Liver (tissue), 9 donors: ENCODE data around the gene CCDC141. TPM values are rescaled to one million over a fixed set of nuclear protein-coding genes. Genes with fewer than 3 reads are reported as not detected.

Experiments
- DNase-seq: peaks from one replicate; pipeline ENCODE4 v3.0.0-alpha.2; 2017; ENCODE audit warnings: low spot score
- H3K27ac ChIP-seq, 2 donors: one replicate each; pipeline ENCODE4 v1.7.0; 2013; ENCODE audit warnings: inconsistent platforms in 2 of 2, low read length in 2 of 2, control low read depth in 1 of 2, low read depth in 1 of 2, mild to moderate bottlenecking in 1 of 2
- H3K27me3 ChIP-seq, 4 donors: one replicate each; pipeline versions ENCODE4 v1.6.1 to v1.7.0; 2013; ENCODE audit warnings: low read length in 3 of 4, inconsistent platforms in 1 of 4, mild to moderate bottlenecking in 1 of 4, moderate library complexity in 1 of 4; ENCODE audit not compliant: control insufficient read depth in 4 of 4, insufficient read depth in 4 of 4
- H3K36me3 ChIP-seq, 4 donors: one replicate each; pipeline versions ENCODE4 v1.6.1 to v1.7.0; 2013; ENCODE audit warnings: low read length in 3 of 4, mild to moderate bottlenecking in 3 of 4, low read depth in 1 of 4, moderate library complexity in 1 of 4; ENCODE audit not compliant: control insufficient read depth in 4 of 4, insufficient read depth in 3 of 4
- H3K4me1 ChIP-seq, 4 donors: one replicate each; pipeline versions ENCODE4 v1.6.1 to v1.7.0; 2013; ENCODE audit warnings: low read length in 3 of 4, mild to moderate bottlenecking in 3 of 4, moderate library complexity in 1 of 4; ENCODE audit not compliant: control insufficient read depth in 4 of 4, insufficient read depth in 4 of 4
- H3K4me3 ChIP-seq, 3 donors: one replicate each; pipeline versions ENCODE4 v1.6.1 to v1.7.0; 2013; ENCODE audit warnings: low read length in 3 of 3, control low read depth in 1 of 3, low read depth in 1 of 3, mild to moderate bottlenecking in 1 of 3
- H3K9ac ChIP-seq, 2 donors: one replicate each; pipeline ENCODE4 v1.7.0; 2013; ENCODE audit warnings: low read length in 2 of 2, mild to moderate bottlenecking in 2 of 2, moderate library complexity in 2 of 2, control low read depth in 1 of 2, low read depth in 1 of 2
- H3K9me3 ChIP-seq, 4 donors: one replicate each; pipeline versions ENCODE4 v1.6.1 to v1.7.0; 2013; ENCODE audit warnings: low read length in 3 of 4; ENCODE audit not compliant: control insufficient read depth in 4 of 4
- FOXA1 ChIP-seq: IDR thresholded peaks from 2 replicates; pipeline ENCODE4 v1.6.1; 2016; ENCODE audit warnings: antibody characterized with exemption
- GABPA ChIP-seq, 2 donors: IDR thresholded peaks in 1 of 2; conservative IDR thresholded peaks in 1 of 2; 2 replicates each; pipeline ENCODE4 v1.6.1; 2016; ENCODE audit warnings: antibody characterized with exemption in 2 of 2, mild to moderate bottlenecking in 1 of 2, moderate library complexity in 1 of 2
- HNF4A ChIP-seq, 2 donors: conservative IDR thresholded peaks; 2 replicates each; pipeline ENCODE4 v1.6.1; 2016; ENCODE audit warnings: antibody characterized with exemption in 2 of 2, mild to moderate bottlenecking in 2 of 2
- HNF4G ChIP-seq: IDR thresholded peaks from 2 replicates; pipeline ENCODE4 v1.6.1; 2016; ENCODE audit warnings: antibody characterized with exemption
- NR2F2 ChIP-seq: IDR thresholded peaks from 2 replicates; pipeline ENCODE4 v1.6.1; 2016; ENCODE audit warnings: antibody characterized with exemption
- RAD21 ChIP-seq, 2 donors: IDR thresholded peaks; 2 replicates each; pipeline ENCODE4 v1.6.1; 2016; ENCODE audit warnings: antibody characterized with exemption in 2 of 2, mild to moderate bottlenecking in 2 of 2
- TAF1 ChIP-seq: conservative IDR thresholded peaks from 2 replicates; pipeline ENCODE4 v1.6.1; 2016; ENCODE audit warnings: antibody characterized with exemption, mild to moderate bottlenecking
- YY1 ChIP-seq: IDR thresholded peaks from 2 replicates; pipeline ENCODE4 v1.6.1; 2016; ENCODE audit warnings: antibody characterized with exemption, mild to moderate bottlenecking
- WGBS: extraction: QIAGEN DNeasy Blood & Tissue Kit; methylation state at CpG from one replicate; pipeline ENCODE4 v1.1.7; 2013; 5-methylcytosine and 5-hydroxymethylcytosine counted together
- polyA plus RNA-seq, 2 donors: library from polyadenylated mRNA; stranded (reverse) in 1 of 2; unstranded in 1 of 2; fragments of 200-250 nt in 1 of 2; fragments of >200 nt in 1 of 2; fragmentation: Nextera tagmentation in 1 of 2; extraction: Ambion mirVana in 1 of 2; gene quantifications; one replicate each; pipeline versions ENCODE4 v1.2.1 to v1.2.3, GENCODE V29; 2013 to 2015
- total RNA-seq, 2 donors: library from RNA; depleted of rRNA; stranded (reverse); fragments of >200 nt; gene quantifications; one replicate each; pipeline ENCODE4 v1.2.3, GENCODE V29; 2014
- TF ChIP-seq, protein P1 (sequence below): IDR thresholded peaks from 2 replicates; pipeline ENCODE4 v1.6.1; 2016; ENCODE audit warnings: antibody characterized with exemption
- TF ChIP-seq, protein P2 (sequence below): IDR thresholded peaks from 2 replicates; pipeline ENCODE4 v1.6.1; 2016; ENCODE audit warnings: antibody characterized with exemption
- TF ChIP-seq, protein P3 (sequence below): fragments of 150-350 bp; IDR thresholded peaks from 2 replicates; pipeline ENCODE4 v1.5.1; 2017; ENCODE audit warnings: improper control_type of control experiment, low read depth, low read length; ENCODE audit not compliant: missing input control
- donor health status: healthy.
- donor health status: healthy.
- donor health status: healthy.
- donor health status: healthy.
- donor health status: healthy.

Gene CCDC141
- total and polyA plus RNA-seq, 4 donors = 0.05 to 1.0 (median 0.39) TPM

DNA sequence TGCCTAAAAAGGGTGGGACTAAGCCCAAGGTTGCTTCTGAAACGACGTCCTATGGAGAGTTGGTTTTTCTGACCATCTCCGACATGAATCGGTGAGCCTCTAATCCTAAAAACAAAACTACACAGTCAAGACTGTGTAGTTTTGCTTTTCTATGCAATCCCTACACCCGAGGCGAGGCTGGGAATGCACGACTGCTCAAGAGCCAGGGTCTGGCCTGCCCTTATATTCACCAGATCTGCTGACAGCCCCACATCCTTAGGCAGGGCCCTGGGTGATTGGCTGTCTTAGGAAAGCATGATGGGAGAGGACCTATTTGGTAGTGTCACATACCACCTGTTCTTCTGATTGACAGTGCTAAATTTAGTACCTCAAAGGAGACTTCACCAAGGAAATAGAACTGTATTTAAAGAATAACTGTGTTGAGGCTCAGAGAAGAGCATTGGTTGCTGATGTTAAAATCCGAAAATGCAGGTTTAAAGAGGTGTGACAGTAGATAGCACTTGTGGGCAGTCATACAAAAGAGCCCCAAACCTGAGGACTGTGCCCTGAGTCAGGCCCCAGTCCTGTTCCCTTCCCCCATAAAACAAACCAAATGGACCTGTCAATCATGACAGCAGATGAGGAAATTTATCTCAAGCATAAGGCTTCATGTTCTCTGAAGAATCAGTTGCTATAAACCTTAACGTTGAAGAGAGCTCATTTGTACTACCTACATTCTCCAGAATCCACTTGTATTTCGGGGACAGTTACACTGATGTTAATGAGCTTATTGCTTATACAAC, 242.5 kb downstream of the CCDC141 start, which contains the start of gene TTN:
Gene TTN (minus strand): TSS at position 197 of the 782 bp plus-strand sequence. CDS start 2,781 bp downstream, outside the sequence.
- 89% methylated on average over 10 of the region's 10 CpGs for WGBS
- Histone ChIP-seq H3K27me3 (no peaks in the 10 kb centered on the region), H3K9ac (no peak within 1 kb of the TSS), H3K27ac (no peak within 1 kb of the TSS), H3K36me3 (no peaks in the 10 kb centered on the region), H3K4me1 (no peaks in the 10 kb centered on the region), H3K9me3 (no peaks in the 10 kb centered on the region), H3K4me3 (no peak within 1 kb of the TSS)
- no peak for DNase-seq
- TF ChIP-seq HNF4G (no peak), GABPA (IDR thresholded peaks at IDR 0.05 in 1 of 2, conservative IDR thresholded peaks at IDR 0.05 in 1 of 2) (no peak), TAF1 (no peak)

DNA sequence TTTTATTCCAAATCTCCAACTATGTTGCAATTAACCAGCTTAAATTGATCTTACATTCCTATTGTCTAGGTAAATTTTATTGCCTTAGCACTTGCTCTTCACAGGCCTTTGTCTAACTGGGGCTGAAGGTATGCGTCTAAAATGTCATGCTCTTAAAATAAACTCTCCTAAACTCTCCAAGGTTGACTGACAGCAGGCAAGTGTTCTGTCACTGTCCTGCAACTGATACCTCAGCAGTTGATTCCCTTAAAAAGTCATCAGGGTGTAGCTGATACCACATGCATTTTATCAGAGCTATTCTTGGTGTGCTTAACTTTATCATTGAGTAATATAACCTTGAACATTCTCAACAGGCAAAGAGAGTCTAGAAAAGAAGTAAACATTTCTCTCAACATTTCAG, 243.4 kb downstream of the CCDC141 start:
- no peak overlapping the region for H3K9ac ChIP-seq
- no peak for TF ChIP-seq GABPA (IDR thresholded peaks at IDR 0.05 in 1 of 2, conservative IDR thresholded peaks at IDR 0.05 in 1 of 2)
- TF ChIP-seq NR2F2 = no peak
- no peak for TF ChIP-seq FOXA1
- H3K4me1 ChIP-seq = no peaks in the 10 kb centered on the region
- no peaks in the 10 kb centered on the region for H3K27me3 ChIP-seq
- no peaks in the 10 kb centered on the region for H3K36me3 ChIP-seq
- no peak overlapping the region for H3K4me3 ChIP-seq
- H3K27ac ChIP-seq = no peak overlapping the region
- DNase-seq = no peak
- H3K9me3 ChIP-seq = no peaks in the 10 kb centered on the region
- 96% methylated on average over 1 of the region's 1 CpG for WGBS

DNA sequence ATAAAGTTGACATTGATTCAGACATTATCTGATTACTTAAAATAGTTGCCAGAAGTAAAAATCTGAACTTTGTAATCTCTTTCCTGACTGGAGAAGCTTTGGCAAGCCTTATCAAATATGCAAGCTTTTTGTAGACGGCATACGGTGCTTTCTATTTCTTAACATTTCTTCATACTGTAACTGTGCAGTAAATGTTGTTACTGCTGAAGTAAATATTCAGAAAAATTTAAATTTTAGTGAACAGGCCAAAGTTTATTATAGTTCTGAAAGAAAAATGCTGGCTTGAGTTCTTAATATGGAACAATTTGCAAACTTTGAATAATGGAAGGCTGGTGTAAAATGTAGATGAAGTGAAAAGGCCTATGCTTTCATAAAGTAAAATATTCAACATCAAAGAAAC, 244.5 kb downstream of the CCDC141 start:
- Histone ChIP-seq H3K36me3 (no peaks in the 10 kb centered on the region), H3K4me3 (no peak overlapping the region), H3K9me3 (no peaks in the 10 kb centered on the region), H3K27ac (no peak overlapping the region), H3K9ac (no peak overlapping the region), H3K4me1 (no peaks in the 10 kb centered on the region), H3K27me3 (peaks cover 0 to 6% (median 0%) of the 10 kb centered on the region in 4 donors)
- TF ChIP-seq GABPA (IDR thresholded peaks at IDR 0.05 in 1 of 2, conservative IDR thresholded peaks at IDR 0.05 in 1 of 2) (no peak), RAD21 (IDR thresholded peaks at IDR 0.05) (no peak), HNF4A (conservative IDR thresholded peaks at IDR 0.05) (no peak), YY1 (no peak)
- TF ChIP-seq, protein P1, sequence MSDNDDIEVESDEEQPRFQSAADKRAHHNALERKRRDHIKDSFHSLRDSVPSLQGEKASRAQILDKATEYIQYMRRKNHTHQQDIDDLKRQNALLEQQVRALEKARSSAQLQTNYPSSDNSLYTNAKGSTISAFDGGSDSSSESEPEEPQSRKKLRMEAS = no peak
- DNase-seq = no peak
- WGBS = 57% methylated on average over 2 of the region's 2 CpGs

DNA sequence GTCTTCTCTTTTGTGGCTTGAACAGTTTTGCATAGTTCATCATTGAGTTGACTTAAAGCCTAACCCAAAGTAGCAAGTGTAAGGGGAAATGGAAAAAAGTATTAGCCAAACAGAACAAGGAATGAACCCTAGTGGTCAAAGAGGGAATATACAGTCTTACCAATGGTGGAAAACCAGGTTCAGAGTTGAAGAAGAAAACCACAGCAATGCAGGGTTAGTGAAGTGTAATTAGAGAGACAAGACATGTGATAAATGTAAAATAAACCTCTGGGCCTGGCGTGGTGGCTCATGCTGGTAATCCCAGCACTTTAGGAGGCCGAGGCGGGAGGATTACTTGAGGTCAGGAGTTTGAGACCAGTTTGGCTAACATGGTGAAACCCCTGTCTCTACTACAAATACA, 245.1 kb downstream of the CCDC141 start:
- no peak for DNase-seq
- Histone ChIP-seq H3K9me3 (no peaks in the 10 kb centered on the region), H3K36me3 (no peaks in the 10 kb centered on the region), H3K9ac (no peak overlapping the region), H3K4me1 (no peaks in the 10 kb centered on the region), H3K27me3 (peaks cover 0 to 10% (median 0%) of the 10 kb centered on the region in 4 donors), H3K4me3 (no peak overlapping the region), H3K27ac (no peak overlapping the region)
- WGBS = 85% methylated on average over 3 of the region's 3 CpGs
- TF ChIP-seq, protein P2, sequence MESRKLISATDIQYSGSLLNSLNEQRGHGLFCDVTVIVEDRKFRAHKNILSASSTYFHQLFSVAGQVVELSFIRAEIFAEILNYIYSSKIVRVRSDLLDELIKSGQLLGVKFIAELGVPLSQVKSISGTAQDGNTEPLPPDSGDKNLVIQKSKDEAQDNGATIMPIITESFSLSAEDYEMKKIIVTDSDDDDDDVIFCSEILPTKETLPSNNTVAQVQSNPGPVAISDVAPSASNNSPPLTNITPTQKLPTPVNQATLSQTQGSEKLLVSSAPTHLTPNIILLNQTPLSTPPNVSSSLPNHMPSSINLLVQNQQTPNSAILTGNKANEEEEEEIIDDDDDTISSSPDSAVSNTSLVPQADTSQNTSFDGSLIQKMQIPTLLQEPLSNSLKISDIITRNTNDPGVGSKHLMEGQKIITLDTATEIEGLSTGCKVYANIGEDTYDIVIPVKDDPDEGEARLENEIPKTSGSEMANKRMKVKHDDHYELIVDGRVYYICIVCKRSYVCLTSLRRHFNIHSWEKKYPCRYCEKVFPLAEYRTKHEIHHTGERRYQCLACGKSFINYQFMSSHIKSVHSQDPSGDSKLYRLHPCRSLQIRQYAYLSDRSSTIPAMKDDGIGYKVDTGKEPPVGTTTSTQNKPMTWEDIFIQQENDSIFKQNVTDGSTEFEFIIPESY = no peak
- TF ChIP-seq, protein P3, sequence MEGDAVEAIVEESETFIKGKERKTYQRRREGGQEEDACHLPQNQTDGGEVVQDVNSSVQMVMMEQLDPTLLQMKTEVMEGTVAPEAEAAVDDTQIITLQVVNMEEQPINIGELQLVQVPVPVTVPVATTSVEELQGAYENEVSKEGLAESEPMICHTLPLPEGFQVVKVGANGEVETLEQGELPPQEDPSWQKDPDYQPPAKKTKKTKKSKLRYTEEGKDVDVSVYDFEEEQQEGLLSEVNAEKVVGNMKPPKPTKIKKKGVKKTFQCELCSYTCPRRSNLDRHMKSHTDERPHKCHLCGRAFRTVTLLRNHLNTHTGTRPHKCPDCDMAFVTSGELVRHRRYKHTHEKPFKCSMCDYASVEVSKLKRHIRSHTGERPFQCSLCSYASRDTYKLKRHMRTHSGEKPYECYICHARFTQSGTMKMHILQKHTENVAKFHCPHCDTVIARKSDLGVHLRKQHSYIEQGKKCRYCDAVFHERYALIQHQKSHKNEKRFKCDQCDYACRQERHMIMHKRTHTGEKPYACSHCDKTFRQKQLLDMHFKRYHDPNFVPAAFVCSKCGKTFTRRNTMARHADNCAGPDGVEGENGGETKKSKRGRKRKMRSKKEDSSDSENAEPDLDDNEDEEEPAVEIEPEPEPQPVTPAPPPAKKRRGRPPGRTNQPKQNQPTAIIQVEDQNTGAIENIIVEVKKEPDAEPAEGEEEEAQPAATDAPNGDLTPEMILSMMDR = peak; percentile 47
